HEK293T (cell line): ENCODE data around the gene BICDL1.
"Not testable (repeated sequence)": the region's sequence is repeated elsewhere in the genome, so short reads cannot be mapped to it uniquely, and the experiment has no call there.

Experiments used
- CTCF ChIA-PET: fragments of 350-600 bp; formaldehyde crosslinking; extraction: SDS; loops from one replicate; lab custom pipeline; 2021; ENCODE audit warnings: antibody characterized with exemption, inconsistent platforms; lab: Yijun Ruan, JAX
- POLR2A ChIA-PET: fragments of 350-600 bp; formaldehyde crosslinking; extraction: SDS; loops from one replicate; lab custom pipeline; 2020; ENCODE audit warnings: antibody characterized with exemption, inconsistent platforms; lab: Yijun Ruan, JAX
- DNase-seq: peaks from one replicate; pipeline ENCODE4 v3.0.0; 2012; ENCODE audit warnings: mixed read lengths; ENCODE audit errors: extremely low spot score
- ARNT ChIP-seq: fragments of 450-650 bp; IDR thresholded peaks from 2 replicates; pipeline ENCODE4 v1.6.1; 2017; ENCODE audit warnings: mild to moderate bottlenecking
- BHLHE40 ChIP-seq: fragments of 450-650 bp; IDR thresholded peaks from 2 replicates; pipeline ENCODE4 v1.6.1; 2016; ENCODE audit warnings: mild to moderate bottlenecking, moderate library complexity, borderline replicate concordance
- CTBP1 ChIP-seq: fragments of 450-650 bp; IDR thresholded peaks from 2 replicates; pipeline ENCODE4 v1.6.1; 2016; ENCODE audit warnings: borderline replicate concordance
- ELF4 ChIP-seq: fragments of 450-650 bp; IDR thresholded peaks from 2 replicates; pipeline ENCODE4 v1.6.1; 2017; ENCODE audit warnings: antibody characterized with exemption
- FOXA1 ChIP-seq: fragments of 450-650 bp; IDR thresholded peaks from 2 replicates; pipeline ENCODE4 v1.6.1; 2016; ENCODE audit warnings: mild to moderate bottlenecking
- FOXK2 ChIP-seq: fragments of 450-650 bp; IDR thresholded peaks from 2 replicates; pipeline ENCODE4 v1.6.1; 2016; ENCODE audit warnings: mild to moderate bottlenecking
- FOXM1 ChIP-seq: fragments of 450-650 bp; IDR thresholded peaks from 2 replicates; pipeline ENCODE4 v1.6.1; 2017; ENCODE audit warnings: mild to moderate bottlenecking, borderline replicate concordance
- HDGF ChIP-seq: fragments of 450-650 bp; IDR thresholded peaks from 2 replicates; pipeline ENCODE4 v1.6.1; 2017; ENCODE audit warnings: antibody characterized with exemption, borderline replicate concordance
- L3MBTL2 ChIP-seq: fragments of 450-650 bp; conservative IDR thresholded peaks from 2 replicates; pipeline ENCODE4 v1.6.1; 2016; ENCODE audit warnings: mild to moderate bottlenecking
- LEF1 ChIP-seq: fragments of 450-650 bp; IDR thresholded peaks from 2 replicates; pipeline ENCODE4 v1.6.1; 2017; ENCODE audit warnings: mild to moderate bottlenecking, borderline replicate concordance
- NFRKB ChIP-seq: fragments of 450-650 bp; IDR thresholded peaks from 2 replicates; pipeline ENCODE4 v1.6.1; 2016; ENCODE audit warnings: mild to moderate bottlenecking, moderate library complexity
- SP1 ChIP-seq: fragments of 450-650 bp; IDR thresholded peaks from 2 replicates; pipeline ENCODE4 v1.6.1; 2017
- SUZ12 ChIP-seq: fragments of 450-650 bp; IDR thresholded peaks from 2 replicates; pipeline ENCODE4 v1.6.1; 2016; ENCODE audit warnings: mild to moderate bottlenecking
- TARDBP ChIP-seq: fragments of 450-650 bp; IDR thresholded peaks from 2 replicates; pipeline ENCODE4 v1.6.1; 2016
- ZNF384 ChIP-seq: fragments of 450-650 bp; IDR thresholded peaks from 2 replicates; pipeline ENCODE4 v1.6.1; 2016
- TF ChIP-seq, protein P1 (sequence below): fragments of 450-650 bp; IDR thresholded peaks from 2 replicates; pipeline ENCODE4 v1.6.1; 2016

The BICDL1 gene

DNA sequence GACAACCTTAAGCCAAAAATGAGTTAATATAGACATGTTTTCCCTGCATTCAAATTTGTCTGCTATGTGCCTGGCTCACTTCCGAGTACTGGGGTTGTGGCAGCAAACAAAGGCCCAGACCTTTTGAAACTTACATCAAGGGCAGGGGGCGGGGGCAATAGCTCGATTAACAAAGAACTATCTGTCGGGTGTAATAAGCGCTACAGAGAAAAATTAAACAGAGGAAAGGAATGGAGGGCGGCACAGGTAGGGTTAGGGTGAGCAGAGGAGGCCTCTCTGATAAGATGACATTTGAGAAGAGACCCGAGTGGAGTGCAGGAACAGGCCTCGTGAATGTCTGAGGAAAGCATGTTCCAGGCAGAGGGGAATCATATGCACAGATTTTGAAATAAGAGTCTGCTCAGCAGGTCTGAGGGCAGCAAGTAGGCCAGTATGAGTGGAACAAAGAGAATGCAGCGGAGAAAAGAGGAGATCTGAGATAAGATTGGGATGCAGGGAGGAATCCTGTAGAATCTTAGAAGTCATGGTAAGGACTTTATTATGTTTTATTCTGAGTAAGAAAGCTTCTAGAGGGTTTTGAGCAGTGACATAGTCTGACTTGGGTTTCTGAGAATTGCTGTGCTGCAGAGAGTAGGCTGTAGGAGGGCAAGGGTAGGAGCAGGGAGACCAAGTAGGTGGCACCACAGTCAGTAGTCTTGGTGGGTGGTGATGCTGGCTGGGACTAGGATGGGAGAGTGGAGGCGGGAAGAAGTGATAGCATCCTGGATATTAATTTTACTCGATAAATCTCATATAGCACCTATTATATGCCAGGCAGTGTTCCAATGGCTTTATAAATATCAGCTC lies 52.6 kb downstream of the BICDL1 start:
- TF ChIP-seq FOXM1, result no peak
- no peak for TF ChIP-seq SUZ12
- no peak for TF ChIP-seq ELF4
- no peak for TF ChIP-seq BHLHE40

DNA sequence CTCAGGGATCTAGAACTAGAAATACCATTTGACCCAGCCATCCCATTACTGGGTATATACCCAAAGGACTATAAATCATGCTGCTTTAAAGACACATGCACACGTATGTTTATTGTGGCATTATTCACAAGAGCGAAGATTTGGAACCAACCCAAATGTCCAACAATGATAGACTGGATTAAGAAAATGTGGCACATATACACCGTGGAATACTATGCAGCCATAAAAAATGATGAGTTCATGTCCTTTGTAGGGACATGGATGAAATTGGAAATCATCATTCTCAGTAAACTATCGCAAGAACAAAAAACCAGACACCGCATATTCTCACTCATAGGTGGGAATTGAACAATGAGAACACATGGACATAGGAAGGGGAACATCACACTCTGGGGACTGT lies 56.3 kb downstream of the BICDL1 start:
- CTCF ChIA-PET, DNase-seq, POLR2A ChIA-PET: not testable (repeated sequence)

More for the DNA sequence above, 52.6 kb downstream of the BICDL1 start:
- DNase-seq, result no peak
- ChIA-PET POLR2A (no interaction called here), CTCF (no interaction called here)

DNA sequence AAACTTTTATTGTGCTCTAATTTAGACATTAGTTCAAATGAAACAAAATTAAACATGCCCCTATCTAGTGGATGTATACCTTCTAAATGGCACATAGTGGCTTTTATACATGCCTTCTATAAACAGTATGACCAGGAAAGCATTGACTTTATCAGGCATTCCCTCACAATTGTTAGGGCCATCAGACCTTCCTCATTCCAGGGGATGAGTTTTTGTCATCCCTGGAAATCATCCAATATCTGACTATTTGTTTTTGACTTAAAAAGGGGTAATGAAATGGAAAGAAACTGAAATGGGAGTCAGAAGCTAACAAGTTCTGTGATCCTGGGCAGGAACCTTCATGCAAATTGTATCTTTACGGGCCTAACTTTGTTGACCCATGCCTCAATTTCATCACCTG lies 58.0 kb downstream of the BICDL1 start:
- CTCF ChIA-PET, result interaction anchor here (0.7 kb wide), 1 partner anchor 11 kb away, joined by 5 read pairs; no protein-coding TSS in a partner anchor

DNA sequence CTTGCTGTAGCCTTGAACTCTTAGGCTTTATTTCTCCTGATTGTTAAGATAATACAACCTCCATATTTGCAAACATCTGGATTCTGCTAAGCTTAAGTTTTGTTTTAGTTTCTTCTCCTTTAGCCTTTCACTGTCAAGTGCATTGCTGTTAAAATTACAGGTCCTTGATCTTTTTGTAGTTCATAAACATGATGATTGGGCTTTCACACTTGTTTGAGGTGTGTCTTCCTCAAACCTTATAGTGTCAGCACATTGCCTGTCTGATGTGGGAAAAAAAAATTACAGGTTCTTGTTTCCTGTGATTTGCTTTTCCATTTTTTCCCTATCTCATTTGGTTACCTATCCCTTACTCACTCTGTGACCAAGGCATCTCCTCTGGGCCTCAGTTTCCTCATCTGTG lies 59.2 kb downstream of the BICDL1 start:
- CTCF ChIA-PET, result interaction anchor here (0.7 kb wide), 1 partner anchor 47 kb away, joined by 4 read pairs; no protein-coding TSS in a partner anchor
- POLR2A ChIA-PET, result interaction anchor here (1.0 kb wide), 1 partner anchor 21 kb away, joined by 3 read pairs; no protein-coding TSS in a partner anchor
- no peak for DNase-seq
- TF ChIP-seq FOXK2 (no peak), CTBP1 (no peak)

More for the DNA sequence above, 58.0 kb downstream of the BICDL1 start:
- TF ChIP-seq, protein P1, sequence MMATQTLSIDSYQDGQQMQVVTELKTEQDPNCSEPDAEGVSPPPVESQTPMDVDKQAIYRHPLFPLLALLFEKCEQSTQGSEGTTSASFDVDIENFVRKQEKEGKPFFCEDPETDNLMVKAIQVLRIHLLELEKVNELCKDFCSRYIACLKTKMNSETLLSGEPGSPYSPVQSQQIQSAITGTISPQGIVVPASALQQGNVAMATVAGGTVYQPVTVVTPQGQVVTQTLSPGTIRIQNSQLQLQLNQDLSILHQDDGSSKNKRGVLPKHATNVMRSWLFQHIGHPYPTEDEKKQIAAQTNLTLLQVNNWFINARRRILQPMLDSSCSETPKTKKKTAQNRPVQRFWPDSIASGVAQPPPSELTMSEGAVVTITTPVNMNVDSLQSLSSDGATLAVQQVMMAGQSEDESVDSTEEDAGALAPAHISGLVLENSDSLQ, result no peak
- TF ChIP-seq HDGF (no peak), LEF1 (no peak), SP1 (no peak), ARNT (no peak), TARDBP (no peak), FOXA1 (no peak), SUZ12 (no peak), L3MBTL2 (no peak), FOXK2 (no peak), FOXM1 (no peak), ZNF384 (no peak), ELF4 (no peak), NFRKB (no peak), CTBP1 (no peak), BHLHE40 (no peak)
- POLR2A ChIA-PET, result no interaction called here
- no peak for DNase-seq

DNA sequence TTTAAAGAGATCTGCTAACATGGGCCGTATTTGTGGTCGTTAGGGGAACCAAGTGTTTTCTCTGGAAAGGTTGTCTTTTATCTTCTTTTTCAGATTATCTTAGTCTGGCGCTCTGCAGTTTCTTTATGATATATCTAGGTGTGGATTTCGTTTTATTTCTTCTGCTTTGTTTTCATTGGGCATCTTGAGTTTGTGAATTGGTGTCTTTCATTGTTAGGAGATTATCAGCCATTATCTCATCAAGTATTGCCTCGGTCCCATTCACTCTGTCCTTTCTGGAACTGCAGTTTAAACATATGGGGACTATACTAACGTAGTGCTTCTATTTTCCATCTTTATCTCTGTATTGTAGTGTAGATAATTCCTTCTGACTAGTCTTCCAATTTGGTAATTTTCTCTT lies 60.4 kb downstream of the BICDL1 start:
- no peak for TF ChIP-seq SP1
- TF ChIP-seq FOXM1, result no peak
- TF ChIP-seq TARDBP, result no peak
- no peak for TF ChIP-seq LEF1
- no peak for TF ChIP-seq ZNF384
- TF ChIP-seq SUZ12, result no peak
- no peak for TF ChIP-seq L3MBTL2
- TF ChIP-seq HDGF, result no peak
- TF ChIP-seq NFRKB, result no peak
- TF ChIP-seq, protein P1, result no peak
- TF ChIP-seq BHLHE40, result no peak
- no peak for TF ChIP-seq ELF4
- no peak for TF ChIP-seq ARNT
- no peak for TF ChIP-seq FOXA1
- no peak for TF ChIP-seq FOXK2
- TF ChIP-seq CTBP1, result no peak
- ChIA-PET POLR2A (interaction anchor here (1.0 kb wide), 1 partner anchor 20 kb away, joined by 3 read pairs; no protein-coding TSS in a partner anchor), CTCF (no interaction called here)

DNA sequence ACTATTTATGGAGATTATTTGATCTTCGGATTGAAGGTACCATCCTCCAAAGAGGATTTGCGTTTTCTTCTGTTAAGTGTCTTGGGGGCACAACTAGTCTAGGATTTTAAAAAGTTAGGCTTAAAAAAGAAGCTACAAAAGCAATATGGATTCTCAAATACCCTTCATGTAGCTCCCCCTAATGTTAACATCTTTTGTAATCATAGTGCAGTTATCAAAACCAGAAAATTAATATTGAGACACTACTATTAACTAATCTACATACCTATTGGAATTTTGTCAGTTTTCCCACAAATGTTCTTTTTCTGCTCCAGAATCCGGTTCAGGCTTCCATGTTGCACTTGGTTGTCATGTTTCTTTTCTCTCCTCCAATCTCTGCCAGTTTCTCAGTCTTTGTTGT lies 62.5 kb downstream of the BICDL1 start:
- TF ChIP-seq ARNT (no peak), LEF1 (no peak), FOXA1 (no peak), SUZ12 (no peak), FOXK2 (no peak), FOXM1 (no peak), NFRKB (no peak), TARDBP (no peak), SP1 (no peak), HDGF (no peak), ZNF384 (no peak)
- TF ChIP-seq, protein P1, result no peak
- no peak for DNase-seq
- ChIA-PET CTCF (no interaction called here), POLR2A (no interaction called here)

More for the DNA sequence above, 60.4 kb downstream of the BICDL1 start:
- DNase-seq, result no peak
